Brain microvascular endothelial cell (primary cell): ENCODE results near the gene FAM210A.

Experiments used
- DNase-seq: peaks from one replicate; pipeline ENCODE4 v3.0.0-alpha.2; 2020
- H3K27ac ChIP-seq: fragments of 250-450 bp; sonication (Bioruptor Pico); 2 replicates; pipeline ENCODE4 v1.5.1; 2020; ENCODE audit warnings: mild to moderate bottlenecking, moderate library complexity
- H3K27me3 ChIP-seq: fragments of 250-450 bp; sonication (Bioruptor Pico); replicated peaks from 2 replicates; pipeline ENCODE4 v1.5.1; 2020; ENCODE audit warnings: mild to moderate bottlenecking
- H3K36me3 ChIP-seq: fragments of 250-450 bp; sonication (Bioruptor Pico); replicated peaks from 2 replicates; pipeline ENCODE4 v1.5.1; 2020; ENCODE audit warnings: mild to moderate bottlenecking
- H3K4me3 ChIP-seq: 2 replicates; pipeline ENCODE4 v1.5.1; 2011; ENCODE audit warnings: low read depth, mild to moderate bottlenecking, control low read depth, low read length, moderate library complexity
- in situ Hi-C: cut with HindIII; loops from 2 replicates; pipeline ENCODE4 v1.10.0; 2017; ENCODE audit warnings: low sequenced_read_pairs, low pct_ligation_motif_present
- TF ChIP-seq, protein P1 (sequence below): IDR thresholded peaks from 2 replicates; pipeline ENCODE4 v1.5.1; 2011; ENCODE audit warnings: low read depth, mild to moderate bottlenecking, moderate library complexity, low read length, control low read depth, inconsistent platforms; ENCODE audit errors: missing control alignments

The FAM210A gene, protein sequence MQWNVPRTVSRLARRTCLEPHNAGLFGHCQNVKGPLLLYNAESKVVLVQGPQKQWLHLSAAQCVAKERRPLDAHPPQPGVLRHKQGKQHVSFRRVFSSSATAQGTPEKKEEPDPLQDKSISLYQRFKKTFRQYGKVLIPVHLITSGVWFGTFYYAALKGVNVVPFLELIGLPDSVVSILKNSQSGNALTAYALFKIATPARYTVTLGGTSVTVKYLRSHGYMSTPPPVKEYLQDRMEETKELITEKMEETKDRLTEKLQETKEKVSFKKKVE

DNA sequence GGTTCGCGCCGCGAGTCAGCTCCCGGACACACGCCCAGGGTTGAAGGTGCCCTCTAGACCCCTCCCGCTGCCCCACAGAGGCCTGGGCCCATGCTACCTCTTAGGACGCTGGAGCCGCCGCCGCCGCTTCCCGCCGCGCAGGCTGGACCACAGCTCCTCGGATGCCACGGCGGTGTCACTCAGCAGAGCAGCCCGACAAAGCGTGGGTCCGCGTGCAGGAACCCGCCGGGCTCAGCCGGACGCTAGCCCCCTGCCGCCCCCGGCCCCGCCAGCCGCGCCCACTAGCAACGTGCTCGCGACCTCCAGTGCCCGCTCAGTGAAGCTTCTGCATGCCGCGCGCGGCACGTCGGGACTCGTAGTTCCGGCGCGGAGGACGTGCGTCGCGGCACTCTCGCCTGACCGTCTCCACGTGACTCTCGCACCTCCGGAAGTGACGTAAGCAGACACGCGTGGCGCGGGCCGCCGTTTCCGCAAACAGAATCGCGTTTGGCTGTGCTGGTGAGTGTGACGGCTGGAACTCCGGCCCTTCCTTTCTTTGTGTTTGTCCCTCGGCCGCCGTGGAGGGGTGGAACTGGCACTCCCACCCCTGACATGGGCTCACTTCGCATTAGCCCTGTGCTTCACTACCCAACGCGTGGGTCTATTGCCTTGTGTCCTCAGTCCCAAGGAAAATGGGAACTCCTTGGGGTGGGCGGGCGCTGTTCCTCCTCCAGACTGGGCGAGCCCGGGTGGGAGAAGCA is at the start of gene FAM210A, which contains the start of gene RNMT:
Gene FAM210A, minus strand, starts transcription at position 327 of the 740 bp plus-strand sequence. CDS start 44,481 bp downstream, outside the sequence.
Gene RNMT, plus strand, starts transcription at position 442 of the 740 bp plus-strand sequence. CDS start 4,845 bp downstream, outside the sequence.
- in situ Hi-C loops, result no loop called here
- peak within 1 kb of the TSS; percentile 89 for H3K27ac ChIP-seq
- H3K36me3 ChIP-seq, result no peaks in the 10 kb centered on the region
- TF ChIP-seq, protein P1, sequence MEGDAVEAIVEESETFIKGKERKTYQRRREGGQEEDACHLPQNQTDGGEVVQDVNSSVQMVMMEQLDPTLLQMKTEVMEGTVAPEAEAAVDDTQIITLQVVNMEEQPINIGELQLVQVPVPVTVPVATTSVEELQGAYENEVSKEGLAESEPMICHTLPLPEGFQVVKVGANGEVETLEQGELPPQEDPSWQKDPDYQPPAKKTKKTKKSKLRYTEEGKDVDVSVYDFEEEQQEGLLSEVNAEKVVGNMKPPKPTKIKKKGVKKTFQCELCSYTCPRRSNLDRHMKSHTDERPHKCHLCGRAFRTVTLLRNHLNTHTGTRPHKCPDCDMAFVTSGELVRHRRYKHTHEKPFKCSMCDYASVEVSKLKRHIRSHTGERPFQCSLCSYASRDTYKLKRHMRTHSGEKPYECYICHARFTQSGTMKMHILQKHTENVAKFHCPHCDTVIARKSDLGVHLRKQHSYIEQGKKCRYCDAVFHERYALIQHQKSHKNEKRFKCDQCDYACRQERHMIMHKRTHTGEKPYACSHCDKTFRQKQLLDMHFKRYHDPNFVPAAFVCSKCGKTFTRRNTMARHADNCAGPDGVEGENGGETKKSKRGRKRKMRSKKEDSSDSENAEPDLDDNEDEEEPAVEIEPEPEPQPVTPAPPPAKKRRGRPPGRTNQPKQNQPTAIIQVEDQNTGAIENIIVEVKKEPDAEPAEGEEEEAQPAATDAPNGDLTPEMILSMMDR, result no peak
- no peaks in the 10 kb centered on the region for H3K27me3 ChIP-seq
- peak within 1 kb of the TSS; percentile 97 for H3K4me3 ChIP-seq
- DNase-seq, result peak; percentile 92

DNA sequence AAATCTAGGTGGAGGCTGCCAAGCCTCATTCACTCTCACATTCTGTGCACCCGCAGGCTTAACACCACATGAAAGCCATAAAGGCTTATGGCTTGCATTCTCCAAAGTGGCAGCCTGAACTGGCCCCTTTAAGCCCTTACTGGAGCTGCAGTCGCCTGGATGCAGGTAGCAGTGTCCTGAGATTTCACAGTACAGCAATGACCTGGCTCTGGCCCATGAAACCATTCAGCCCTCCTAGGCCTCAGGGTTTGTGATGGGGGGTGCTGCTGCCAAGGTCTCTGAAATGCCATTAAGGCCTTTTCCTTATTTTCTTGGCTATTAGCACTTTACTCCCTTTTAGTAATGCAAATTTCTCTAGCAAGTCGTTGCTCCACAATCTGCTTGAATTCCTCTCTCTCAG is 48.7 kb upstream of the FAM210A start:
- DNase-seq, result no peak
- H3K27me3 ChIP-seq, result no peaks in the 10 kb centered on the region
- H3K4me3 ChIP-seq, result no peak overlapping the region
- no peaks in the 10 kb centered on the region for H3K36me3 ChIP-seq
- H3K27ac ChIP-seq, result no peak overlapping the region
- TF ChIP-seq, protein P1, result no peak
- in situ Hi-C loops, result no loop called here

DNA sequence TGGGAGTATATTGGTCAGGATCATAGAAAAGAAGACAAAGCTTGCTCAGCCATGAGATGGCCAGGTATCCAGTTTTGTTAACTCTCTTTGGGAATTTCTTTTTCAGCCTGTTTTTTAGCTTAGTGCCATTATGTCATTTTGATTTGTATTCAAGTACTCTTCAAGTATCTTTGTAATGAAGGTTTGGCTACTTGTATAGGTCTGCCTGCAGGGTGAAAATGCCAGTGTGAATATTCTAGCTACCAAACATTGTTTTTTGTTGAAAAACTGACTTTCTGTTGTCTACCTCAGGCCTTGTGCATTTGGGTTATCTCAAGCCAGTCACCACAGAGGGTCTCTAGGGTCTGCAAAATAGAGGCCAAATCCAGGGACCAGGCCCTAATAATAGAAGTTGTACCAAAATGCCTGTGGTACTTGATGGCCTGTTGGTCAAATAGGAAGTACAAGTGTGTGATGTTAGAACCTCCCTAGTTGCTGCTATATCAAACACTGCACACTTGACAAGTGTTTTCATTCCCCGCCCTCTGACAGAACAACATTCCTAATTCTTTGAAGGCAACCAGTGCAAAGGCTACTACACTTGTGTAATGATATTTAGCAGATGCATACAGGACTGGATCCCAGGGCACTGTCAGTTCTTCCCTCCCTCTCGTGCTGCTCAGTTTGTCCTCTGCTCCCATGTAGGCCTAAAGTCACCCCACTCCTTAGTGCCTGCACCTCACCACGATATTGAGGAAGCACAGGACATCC is 36.5 kb upstream of the FAM210A start:
- TF ChIP-seq, protein P1, result no peak
- H3K4me3 ChIP-seq, result no peak overlapping the region
- peaks cover 2% of the 10 kb centered on the region for H3K36me3 ChIP-seq
- in situ Hi-C loops, result no loop called here
- DNase-seq, result no peak
- no peaks in the 10 kb centered on the region for H3K27me3 ChIP-seq
- no peak overlapping the region for H3K27ac ChIP-seq

DNA sequence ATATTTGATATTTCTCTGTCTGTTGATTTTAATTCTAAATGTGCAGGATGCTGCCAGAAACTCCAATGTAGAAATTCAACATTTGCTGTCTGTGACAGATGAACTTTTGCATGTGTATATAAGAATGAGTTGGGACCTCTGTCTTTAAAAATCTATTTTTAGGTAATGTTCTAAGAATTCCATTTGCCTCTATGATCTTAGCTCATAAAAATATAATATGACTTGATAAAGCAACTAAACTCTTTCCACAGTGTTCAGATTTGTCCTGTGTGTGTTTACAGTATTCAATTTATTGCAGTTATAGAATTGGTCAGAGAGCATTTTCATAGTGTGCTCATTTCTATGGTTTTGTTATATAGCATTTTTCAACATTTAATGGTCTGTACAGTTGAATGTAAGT is 33.7 kb upstream of the FAM210A start:
- Histone ChIP-seq H3K36me3 (peaks cover 13% of the 10 kb centered on the region), H3K27ac (no peak overlapping the region), H3K27me3 (no peaks in the 10 kb centered on the region), H3K4me3 (no peak overlapping the region)
- in situ Hi-C loops, result no loop called here
- no peak for DNase-seq
- TF ChIP-seq, protein P1, result no peak

DNA sequence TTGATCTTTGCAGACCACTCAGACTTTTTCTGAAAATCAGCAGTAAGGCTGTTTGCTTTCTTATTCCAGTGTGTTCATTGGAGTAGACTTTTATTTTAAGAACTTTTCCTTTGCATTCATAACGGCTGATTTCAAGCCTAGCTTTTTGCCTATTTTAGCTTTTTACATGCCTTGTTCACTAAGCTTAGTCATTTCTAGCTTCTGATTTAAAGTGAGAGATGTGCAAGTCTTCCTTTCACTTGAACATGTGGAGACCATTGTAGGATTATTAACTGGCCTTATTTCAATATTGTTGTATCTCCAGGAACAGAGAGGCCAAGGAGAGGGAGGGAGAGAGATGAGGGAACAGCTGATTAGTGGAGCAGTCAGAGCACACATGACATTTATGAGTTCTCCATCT is 32.3 kb upstream of the FAM210A start:
- in situ Hi-C loops, result no loop called here
- no peak for DNase-seq
- TF ChIP-seq, protein P1, result no peak
- Histone ChIP-seq H3K4me3 (no peak overlapping the region), H3K36me3 (peaks cover 23% of the 10 kb centered on the region), H3K27me3 (no peaks in the 10 kb centered on the region), H3K27ac (no peak overlapping the region)
